ENCODE data around the gene PER3.

- TF ChIP-seq EZH2 (optimal IDR thresholded peaks at IDR 0.05; ENCODE audit: low read depth, low read length) (no peak), CTCF (IDR thresholded peaks at IDR 0.05; ENCODE audit: low read length) (no peak)
These were observed 48.9 kb downstream of the PER3 start for GRCh38 chr1:7833035-7833434.

Data from MM.1S (cell line).